GM21786 (cell line): ENCODE results near the gene CARD14.

Experiments
- ATAC-seq: cut with Tn5 transposase; IDR thresholded peaks from one replicate; pipeline ENCODE4 v1.9.1; 2021; ENCODE audit not compliant: unreplicated experiment

CARD14 gene

DNA sequence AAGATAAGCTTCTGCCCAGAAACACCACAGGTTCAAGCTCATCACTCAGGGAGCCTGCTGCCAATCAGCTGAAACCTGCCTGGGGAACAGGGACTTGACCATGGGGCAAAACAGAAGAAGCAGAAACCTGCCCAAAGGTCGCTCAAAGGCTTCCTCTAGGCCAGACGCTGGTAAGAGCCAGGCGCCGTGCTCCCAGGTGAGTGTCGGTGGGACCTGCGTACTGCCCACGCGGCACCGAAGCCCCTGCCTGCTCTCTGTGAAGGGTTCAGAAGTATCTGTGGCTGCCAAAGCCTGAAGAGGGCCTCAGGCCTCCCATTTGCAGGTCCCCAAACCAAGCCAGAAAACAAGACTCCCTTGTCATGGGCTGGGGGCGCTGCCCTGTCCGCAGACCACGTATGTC, 39.9 kb downstream of the CARD14 start:
- no peak for ATAC-seq

DNA sequence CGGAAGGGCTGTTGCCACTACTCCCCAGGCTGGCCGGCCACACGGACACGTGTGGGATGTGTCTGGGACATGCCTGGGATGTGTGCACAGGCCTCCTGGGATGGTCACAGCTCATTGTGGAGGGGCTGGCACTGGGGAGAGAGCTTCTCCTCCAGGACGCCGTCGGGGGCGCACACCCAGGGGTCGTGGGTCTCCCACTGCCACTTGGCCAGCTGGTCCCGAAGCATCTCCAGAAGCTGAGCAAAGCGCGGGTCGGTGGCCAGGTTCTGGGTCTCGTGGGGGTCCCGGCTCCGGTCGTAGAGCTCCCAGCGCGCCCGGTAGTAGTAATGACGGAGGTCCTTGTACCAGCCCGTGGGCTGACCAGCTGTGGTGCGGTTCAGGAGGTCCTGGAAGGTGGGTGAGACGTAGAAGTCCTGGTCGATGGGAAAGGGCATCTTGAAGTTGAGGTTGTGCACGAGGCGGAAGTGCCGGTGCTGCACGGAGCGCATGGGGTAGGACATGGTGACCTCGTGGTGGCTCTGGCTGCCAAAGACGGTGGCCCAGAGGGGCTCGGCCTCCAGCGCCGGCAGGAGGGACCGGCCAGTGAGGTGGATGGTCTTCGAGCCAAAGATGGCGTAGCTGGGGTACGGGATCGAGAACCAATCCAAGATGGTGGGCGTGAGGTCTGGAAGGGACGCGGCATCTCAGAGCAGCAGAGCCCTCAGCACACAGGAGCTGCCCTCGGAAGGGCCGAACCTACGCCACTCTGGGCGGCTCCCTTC, 40.7 kb downstream of the CARD14 start:
- ATAC-seq, result no peak

DNA sequence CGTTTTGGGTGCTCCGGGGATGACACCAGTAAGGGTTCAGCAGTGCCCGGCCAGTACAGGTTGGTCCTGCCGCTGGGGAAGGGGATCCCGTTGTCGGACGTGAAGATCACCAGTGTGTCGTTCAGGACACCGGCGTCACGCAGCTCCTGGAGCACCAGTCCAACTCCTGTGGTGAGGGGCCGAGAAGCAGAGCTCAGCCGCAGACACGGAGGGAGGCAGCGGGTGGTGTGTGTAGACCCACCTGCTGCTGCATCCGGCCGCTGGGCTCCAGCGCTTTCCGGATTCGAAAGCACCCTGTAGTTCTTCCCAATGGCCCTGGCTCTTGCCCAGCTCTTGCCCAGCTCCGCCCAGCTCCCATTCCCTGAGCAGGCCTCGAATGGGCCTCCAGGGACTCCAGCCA, 42.3 kb downstream of the CARD14 start:
- no peak for ATAC-seq

DNA sequence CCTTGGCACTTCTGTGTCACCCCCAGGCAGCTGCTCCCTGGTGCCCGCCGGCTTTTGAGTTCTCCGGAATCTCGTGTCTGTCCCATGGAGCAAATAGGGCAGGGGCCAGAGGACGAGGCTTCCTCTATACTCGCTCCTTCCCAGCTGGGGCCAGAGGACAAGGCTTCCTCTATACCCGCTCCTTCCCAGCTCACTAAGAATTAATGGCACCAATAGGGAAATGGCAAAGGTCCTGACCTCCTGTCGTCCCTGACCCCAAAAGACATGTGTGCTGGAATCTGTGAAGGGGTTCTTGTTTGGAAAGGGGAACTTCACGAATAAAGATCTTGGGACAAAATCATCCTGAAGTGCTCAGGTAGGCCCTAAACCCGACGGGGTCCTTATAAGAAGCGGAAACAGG, 42.7 kb downstream of the CARD14 start:
- ATAC-seq, result no peak

DNA sequence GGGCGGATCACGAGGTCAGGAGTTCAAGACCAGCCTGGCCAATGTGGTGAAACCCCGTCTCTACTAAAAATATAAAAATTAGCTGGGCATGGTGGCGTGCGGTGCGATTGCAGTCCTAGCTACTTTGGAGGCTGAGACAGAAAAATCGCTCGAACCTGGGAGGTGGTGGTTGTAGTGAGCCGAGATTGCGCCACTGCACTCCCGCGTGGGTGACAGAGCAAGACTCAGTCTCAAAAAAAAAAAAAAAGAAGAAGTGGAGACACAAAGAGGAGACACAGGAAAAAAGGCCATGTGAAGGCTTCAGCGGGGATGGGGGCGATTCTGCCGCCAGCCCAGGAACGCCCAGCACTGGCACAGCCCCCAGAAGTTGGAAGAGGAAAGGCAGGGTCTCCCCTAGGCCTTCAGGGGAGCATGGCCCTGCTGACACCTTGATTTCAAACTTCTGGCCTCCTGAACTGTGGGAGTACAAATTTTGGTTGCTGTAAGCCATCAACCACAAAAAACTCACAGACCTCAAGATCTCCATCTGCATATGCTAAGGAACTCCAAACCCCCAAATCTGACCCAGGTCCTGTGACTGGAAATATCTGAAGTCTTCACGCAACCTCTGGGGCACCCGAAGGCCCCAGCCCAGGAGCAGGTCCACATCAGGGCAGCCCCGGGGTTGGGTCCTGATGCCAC, 43.3 kb downstream of the CARD14 start:
- no peak for ATAC-seq

DNA sequence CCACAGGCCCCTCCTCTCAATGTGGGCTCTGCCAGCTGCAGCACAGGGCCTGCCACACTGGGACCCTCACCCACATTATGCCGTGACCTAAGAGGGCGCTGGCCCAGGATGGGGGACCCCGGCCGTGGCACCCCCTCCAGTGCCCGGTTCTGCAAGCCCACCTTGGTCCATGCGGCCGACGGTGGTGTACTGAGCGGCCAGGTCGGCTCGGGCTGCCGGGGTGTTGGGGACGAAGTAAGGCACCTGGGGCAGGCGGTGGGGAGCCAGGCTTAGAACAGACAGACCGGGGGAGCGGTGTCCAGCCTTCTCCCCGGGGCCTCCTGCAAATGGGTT, 43.8 kb downstream of the CARD14 start:
- ATAC-seq, result no peak

DNA sequence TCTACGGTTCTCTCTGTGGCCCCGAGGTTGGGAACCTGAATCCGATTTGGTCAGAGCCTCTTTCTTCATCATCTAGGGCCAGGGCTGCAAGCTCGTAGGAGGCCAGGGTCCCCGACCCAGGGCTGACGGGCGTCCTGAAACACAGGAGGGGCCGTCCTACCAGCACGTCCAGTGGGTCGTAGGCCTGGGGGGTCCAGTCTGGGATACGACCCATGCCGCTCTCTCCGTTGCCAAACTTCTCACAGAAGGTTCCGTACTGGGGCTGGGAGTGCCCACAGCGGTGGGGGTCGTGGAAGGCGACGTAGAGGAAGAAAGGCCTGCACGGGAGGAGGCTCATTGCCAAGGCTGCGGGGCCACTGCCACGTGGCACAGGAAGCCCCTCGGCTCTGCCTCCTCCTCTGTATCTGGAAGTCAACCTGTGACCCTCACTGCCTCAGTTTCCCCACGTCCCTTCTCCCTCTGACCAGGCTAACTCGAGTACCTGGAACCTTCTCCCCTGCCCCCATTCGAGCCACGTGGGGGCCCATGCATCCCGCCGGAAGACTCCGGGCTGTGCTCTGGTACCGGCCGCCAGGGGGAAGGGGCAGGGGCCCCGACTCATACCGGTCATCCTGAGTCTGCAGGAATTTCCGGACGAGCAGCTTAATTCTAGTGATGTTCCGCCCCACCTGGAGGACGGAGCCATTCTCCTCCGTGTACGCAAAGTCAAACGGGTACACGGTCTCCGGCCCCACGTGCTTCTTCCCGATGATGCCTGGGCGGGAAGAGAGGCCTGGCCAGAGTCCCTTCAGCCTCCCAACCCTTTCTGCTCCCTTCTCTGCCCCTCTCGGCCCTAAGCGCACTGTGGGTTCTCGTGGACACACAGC, 44.4 kb downstream of the CARD14 start:
- no peak for ATAC-seq

DNA sequence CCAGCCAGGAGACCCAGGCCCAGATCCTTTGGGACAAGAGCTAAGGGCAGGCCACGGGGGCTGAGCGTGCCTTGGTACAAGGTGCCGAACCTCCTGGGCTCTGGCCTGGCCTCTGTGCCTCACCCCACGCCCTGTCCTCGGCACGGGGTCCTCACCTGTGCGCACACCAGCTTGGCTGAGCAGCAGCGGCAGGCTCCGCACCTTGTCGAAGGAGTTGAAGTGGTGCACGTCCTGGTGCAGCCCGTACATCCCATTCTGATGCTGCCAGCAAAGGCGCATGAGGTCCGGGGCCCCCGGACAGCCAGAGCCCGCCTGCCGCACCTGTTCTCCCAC, 45.0 kb downstream of the CARD14 start:
- no peak for ATAC-seq

DNA sequence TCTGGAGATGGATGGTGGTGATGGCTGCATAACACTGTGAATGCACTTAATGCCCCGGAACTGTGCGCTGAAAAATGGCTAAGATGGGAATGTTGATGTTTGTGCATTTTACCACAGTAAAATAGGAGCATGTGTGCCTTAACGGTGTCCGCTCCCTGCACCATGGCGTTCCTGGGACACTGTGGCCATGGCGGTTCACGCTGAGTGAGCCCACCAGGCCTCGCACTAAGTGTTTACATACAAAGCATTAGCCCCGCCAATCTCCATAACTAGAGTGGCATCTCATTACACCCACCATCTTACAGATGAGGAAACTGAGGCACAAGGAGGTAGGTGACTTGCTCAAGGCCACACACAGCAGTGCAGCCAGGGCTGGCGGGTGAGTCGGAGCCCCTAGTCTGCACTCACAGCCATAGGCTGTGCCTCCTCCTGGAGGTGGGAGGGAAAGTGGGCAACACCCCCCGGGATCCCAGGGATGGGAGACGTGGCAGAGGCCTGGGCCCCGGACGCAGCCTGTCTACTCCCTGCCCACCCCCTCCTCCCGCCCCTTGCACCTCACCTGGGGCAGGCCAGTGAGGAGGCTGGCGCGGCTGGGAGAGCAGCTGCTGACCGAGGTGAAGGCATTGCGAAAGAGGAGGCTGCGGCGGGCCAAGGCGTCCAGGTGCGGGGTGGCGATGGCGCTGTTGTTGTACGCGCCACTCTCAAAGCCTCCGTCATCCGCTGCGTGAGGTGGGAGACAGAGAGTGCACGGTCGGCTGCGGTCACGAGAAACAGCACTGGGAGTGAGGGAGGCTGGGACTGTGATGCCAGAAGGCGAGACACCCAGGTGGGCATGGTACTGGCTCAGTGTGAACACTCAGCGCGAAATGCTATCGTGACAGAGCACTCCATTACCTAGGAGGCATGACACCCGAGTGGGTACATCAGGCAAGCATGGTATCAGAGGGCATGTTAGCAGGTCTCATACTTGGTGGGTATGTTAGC, 46.9 kb downstream of the CARD14 start:
- no peak for ATAC-seq

DNA sequence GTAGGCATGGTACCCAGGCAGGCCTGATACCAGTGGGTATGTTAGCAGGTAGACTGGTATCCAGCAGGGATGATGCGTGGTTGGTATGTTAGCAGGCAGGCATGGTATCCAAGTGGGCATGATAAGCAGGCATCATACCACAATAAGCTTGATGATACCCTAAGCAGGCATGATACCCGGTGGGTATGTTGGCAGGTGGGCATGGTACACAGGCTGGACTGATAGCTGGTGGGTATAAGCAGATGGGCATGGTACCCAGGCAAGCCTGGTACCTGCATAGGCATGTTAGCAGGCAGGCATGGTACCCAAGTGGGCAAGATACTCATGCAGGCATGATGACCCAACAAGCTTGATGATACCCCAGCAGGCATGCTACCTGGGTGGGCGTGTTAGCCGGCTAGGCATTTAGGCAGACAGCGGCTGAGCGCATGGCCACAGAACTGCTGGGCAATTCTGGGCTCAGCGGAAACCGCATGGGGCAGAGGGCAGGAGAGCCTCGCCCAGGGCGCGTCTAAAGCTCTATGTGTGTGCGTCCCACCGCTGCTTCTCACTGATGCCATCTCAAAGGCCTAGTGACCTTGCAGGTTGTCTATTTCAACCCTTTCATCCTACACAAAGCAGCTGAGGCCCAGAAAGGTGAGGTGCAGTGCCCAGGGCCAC, 48.0 kb downstream of the CARD14 start:
- no peak for ATAC-seq

DNA sequence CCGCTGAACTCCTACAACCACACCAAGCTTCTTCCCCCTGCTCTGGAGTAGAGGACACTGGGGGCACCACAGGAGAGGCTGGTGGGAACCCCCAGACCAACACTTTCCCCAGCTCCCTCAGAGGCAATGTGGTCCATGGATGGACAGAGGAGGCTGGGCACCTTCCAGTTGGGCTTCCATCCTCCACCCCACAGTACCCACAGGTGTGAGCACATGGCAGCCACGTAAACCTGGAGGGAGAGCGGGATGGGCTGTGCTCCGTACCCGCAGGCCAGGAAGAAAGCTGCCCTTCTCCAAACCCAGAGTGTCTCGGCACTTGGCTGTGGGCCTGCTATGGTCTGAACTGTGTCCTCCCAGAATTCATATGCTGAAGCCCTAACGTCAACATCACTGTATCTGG, 48.6 kb downstream of the CARD14 start:
- no peak for ATAC-seq

DNA sequence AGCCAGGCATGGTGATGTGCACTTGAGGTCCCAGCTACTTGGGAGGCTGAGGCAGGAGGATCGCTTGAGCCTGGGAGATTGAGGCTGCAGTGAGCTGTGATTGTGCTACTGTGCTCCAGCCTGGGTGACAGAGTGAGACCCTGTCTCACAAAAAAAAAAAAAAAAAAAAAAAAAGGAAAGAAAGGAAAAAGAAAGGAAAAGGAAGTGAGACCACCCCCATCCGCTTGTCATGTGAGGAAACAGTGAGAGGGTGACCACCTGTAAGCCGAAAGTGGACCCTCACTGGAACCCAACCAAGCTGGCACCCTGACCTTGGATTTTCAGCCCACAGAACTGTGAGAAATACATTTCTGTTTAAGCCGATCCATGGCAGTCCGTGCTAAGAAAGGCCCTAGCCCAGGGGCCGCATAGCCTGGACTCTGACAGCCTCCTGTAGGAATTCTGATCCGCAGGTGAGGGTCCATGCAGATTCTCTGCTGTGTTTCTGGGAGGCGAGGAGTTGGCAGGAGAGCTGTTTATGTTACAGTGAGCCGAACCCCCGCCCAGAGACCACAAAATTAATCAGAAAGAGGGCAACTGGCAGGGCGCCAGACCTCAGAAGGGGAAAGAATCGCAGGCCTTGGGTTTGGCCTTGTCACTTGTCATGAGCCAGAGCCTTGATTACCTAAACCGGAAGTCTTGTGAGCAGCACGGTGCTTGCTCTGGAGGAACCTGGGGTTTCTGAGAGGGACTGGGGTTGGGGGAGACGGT, 49.4 kb downstream of the CARD14 start:
- ATAC-seq, result peak; percentile 77

DNA sequence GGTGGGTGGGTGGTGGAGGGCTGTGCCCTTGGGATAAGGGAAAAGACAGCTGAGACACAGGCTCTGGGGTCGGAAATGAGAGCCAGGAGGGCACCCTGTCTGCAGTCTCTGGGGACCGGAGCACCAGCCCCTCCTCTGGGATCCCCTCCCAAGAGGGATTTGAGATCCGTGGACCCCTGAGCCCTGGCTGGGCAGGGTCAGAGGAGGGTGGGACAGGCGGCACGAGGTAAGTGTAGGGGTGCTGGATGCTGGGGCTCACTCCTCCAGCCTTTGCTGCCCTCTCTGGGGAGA, 49.9 kb downstream of the CARD14 start:
- no peak for ATAC-seq

DNA sequence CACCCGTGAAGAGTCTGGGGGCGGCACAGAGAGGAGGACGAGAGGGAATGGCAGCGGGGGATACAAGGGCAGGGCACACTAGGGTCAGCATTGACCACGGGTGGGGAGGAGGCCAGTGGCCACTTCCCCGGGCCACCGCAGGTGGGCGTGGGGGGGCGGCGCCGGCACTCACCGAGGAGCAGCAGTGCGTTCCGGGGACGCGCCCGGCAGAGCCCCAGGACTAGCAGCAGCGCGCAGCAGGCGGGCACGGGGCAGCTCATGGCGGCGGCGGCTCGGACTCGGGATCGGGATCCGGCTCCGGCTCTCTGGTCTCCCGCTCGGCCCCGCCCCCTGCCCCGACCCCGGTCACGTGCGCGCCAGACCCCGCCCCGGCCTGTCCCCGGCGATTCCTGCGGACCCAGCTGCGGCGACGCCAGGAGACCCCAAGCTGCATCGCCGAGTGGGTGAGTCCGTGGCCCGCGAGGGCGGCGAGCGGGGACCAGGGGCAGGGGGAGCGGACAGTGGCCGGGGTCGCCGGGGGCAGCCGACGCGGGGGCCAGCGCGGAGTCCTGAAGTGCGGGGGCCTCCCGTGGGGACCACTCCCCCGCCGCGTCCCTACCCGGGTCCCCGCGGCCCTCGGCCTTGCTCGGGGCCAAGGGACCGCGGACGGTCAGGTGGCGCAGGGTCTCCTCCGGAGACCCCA, 50.4 kb downstream of the CARD14 start, which contains the start of the genes SGSH and SLC26A11:
SGSH (minus strand) TSS at position 280 of the 682 bp plus-strand sequence; CDS start at position 260, 20 bp downstream.
SLC26A11 (plus strand) TSS at position 374 of the 682 bp plus-strand sequence. CDS start 1,134 bp downstream, outside the sequence.
- peak; percentile 13 for ATAC-seq

DNA sequence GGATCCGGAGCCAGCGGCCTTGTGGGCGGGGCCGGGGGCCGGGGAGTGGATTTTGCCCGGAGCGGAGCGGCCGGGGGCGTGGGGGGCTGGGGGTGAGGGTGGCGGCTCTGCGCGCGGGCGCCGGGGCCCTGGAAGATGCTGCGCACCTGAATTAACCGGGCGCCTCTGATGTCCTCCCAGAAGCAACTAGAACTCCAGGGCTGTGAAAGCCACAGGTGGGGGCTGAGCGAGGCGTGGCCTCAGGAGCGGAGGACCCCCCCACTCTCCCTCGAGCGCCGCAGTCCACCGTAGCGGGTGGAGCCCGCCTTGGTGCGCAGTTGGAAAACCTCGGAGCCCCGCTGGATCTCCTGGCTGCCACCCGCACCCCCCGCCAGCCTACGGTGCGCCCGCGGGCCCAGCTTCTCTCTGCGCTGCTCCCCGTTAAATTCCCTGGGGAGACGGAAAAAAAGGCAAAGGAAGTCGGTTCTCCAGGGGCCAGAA, 50.9 kb downstream of the CARD14 start:
- no peak for ATAC-seq

DNA sequence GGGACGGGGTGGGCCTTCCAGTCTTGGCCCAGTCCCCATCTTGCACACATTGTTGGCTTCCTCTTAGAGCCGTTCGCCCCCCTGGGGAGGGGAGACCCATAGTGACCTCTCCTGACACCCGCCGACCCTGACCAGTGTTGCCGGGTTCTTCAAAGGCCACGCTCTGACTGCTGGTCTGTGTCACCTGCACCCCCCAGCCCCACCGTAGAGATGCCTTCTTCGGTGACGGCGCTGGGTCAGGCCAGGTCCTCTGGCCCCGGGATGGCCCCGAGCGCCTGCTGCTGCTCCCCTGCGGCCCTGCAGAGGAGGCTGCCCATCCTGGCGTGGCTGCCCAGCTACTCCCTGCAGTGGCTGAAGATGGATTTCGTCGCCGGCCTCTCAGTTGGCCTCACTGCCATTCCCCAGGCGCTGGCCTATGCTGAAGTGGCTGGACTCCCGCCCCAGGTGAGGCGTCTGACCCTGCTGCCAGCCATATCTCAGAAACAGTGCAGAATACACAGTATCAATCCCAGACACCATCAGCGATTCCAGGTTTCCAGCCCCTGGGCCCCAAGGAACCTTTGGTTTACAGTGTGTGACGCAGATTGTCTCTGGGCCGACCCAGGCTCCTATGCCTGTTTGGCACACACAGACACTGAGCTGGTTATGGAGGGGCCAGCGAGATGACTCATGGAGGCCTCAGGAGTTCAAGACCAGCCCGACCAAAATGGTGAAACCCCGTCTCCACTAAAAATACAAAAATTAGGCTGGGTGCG, 51.7 kb downstream of the CARD14 start:
- ATAC-seq, result no peak

DNA sequence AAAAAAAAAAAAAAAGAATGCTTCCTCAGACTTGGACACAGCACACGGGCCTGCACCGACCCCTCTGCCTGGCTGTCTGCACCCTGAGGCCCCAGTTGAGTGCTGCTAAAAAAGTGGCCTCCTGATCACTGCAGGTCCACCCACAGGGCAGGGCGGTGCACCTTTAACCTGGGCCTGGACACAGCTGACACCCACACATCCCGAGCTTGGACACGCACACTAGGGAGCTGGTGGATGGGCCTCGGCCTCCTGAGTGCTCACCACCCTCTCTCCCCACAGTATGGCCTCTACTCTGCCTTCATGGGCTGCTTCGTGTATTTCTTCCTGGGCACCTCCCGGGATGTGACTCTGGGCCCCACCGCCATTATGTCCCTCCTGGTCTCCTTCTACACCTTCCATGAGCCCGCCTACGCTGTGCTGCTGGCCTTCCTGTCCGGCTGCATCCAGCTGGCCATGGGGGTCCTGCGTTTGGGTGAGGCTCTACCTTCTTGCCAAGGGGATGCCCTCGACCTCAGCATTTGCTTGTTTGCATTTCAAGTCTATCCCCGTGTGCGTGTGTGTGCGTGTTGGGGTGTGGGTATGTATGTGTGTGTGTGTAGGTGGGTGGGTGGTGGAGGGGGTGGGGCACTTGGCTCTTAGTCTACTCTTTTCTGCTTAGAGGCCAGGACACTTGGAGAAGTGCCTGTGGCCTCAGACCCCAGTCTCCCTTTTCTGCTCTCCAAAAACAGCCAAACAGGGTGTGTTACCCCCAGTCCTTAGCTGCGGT, 52.7 kb downstream of the CARD14 start:
- ATAC-seq, result no peak
